ENCODE results near the gene CLDN7.

CLDN7 gene

DNA sequence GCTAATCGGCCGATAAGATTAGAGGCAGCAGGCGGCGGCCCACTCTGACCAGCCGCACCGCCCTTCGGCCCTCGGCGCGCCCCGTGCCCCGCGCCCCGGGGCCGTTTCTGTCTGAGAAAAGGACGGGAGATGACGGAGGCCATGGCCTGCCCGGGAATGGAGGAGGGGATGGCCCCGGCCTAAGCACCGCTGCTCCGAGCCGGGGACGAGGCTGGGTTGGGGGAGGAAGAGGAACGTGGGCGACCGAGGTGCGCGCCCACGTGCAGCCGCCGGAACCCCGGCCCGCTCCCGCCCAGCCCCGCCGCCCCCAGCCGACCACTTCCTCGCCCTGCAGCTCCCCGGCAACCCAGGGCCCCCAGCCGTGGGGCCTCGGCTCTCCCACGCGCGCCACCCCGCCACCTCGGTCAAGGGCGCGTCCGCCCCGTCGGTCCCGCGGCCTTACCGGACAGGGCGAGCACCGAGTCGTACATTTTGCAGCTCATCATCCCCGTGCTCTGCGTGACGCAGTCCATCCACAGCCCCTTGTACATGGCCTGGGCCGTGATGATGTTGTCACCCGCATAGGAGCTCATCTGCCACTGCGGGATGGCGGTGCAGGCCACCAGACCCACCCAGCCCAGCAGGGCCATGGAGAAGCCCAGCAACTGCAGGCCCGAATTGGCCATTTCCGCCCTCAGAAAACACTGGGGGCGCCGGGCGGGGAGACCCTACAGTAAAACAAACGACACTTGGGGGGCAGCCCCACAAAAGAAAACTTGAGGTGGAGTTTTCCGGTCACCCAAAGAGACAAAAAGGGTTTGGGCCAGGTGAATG, 693 bp downstream of the CLDN7 start:
- peak; percentile 29 for DNase-seq (ENCODE audit: low read depth)
- peak overlapping the region; percentile 57 for H3K4me3 ChIP-seq (ENCODE audit: low read depth, low read length)
- TF ChIP-seq, protein P1, sequence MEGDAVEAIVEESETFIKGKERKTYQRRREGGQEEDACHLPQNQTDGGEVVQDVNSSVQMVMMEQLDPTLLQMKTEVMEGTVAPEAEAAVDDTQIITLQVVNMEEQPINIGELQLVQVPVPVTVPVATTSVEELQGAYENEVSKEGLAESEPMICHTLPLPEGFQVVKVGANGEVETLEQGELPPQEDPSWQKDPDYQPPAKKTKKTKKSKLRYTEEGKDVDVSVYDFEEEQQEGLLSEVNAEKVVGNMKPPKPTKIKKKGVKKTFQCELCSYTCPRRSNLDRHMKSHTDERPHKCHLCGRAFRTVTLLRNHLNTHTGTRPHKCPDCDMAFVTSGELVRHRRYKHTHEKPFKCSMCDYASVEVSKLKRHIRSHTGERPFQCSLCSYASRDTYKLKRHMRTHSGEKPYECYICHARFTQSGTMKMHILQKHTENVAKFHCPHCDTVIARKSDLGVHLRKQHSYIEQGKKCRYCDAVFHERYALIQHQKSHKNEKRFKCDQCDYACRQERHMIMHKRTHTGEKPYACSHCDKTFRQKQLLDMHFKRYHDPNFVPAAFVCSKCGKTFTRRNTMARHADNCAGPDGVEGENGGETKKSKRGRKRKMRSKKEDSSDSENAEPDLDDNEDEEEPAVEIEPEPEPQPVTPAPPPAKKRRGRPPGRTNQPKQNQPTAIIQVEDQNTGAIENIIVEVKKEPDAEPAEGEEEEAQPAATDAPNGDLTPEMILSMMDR (IDR thresholded peaks at IDR 0.05; ENCODE audit: insufficient read depth, low read depth, low read length, missing control alignments): no peak

DNA sequence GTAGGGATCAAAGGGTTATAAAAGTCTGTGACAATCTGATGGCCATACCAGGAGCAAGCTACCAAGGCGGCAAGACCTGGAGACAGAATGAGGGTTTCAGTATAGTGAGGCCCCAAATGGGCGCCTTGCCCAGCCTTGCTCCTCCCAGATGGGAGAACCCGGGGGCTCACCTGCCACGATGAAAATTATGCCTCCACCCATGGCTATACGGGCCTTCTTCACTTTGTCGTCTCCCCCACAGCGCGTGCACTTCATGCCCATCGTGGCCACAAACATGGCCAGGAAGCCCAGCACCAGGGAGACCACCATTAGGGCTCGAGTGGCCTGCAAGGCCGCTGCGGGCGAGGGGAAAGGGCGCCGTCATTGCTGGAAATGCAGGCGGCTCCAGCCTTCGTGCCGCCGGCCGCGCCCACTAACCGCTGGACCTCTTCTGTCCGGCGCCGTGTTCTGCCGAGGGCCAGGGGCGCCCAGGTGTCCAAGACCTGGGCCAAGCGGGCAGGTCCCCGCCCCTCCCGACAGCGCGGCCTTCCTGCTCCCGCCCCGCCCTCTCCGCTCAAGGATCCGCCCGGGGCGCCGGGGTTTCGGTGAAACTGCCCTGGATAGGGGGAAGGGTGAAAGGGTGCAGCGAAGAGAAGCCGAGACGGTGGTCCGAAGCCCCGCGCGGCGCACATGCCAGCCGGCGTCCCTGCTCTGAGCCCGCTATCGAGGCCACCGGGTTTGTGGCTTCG, 1.5 kb downstream of the CLDN7 start:
- H3K4me3 ChIP-seq (ENCODE audit: low read depth, low read length): peak overlapping the region; percentile 57
- peak; percentile 50 for DNase-seq (ENCODE audit: low read depth)
- TF ChIP-seq, protein P1 (IDR thresholded peaks at IDR 0.05; ENCODE audit: insufficient read depth, low read depth, low read length, missing control alignments): no peak

DNA sequence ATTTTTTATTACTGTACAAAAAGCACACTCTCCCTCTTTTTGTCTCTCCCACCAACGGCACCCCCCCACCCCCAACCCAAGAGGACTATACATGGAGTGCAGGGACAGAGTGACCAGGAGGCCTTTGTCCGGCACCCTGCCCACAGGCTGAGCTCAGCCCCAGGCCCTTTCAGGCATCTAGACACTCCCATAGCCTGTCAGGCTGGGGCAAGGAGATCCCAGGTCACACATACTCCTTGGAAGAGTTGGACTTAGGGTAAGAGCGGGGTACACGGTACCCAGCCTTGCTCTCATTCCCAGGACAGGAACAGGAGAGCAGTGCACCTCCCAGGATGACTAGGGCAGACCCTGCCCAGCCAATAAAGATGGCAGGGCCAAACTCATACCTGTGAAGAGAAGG, 2.1 kb downstream of the CLDN7 start:
- TF ChIP-seq, protein P1 (IDR thresholded peaks at IDR 0.05; ENCODE audit: insufficient read depth, low read depth, low read length, missing control alignments): no peak
- DNase-seq (ENCODE audit: low read depth): no peak
- no peak overlapping the region for H3K4me3 ChIP-seq (ENCODE audit: low read depth, low read length)

DNA sequence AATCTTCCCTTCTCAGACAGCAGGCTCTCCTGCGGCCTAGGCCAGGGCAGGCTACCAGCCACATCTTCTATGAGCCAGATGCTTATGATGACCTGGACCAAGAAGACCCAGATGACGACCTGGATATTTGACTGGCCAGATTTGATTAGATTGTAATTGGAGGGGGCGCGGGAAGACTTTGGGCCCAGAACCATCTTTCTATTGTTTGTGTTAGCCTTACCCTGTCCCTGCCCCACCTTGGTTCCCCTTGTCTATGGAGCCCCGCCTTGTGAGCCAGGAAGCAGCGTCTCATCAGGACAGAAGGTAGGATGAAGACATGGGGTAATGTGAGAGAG, 2.8 kb downstream of the CLDN7 start:
- TF ChIP-seq, protein P1 (IDR thresholded peaks at IDR 0.05; ENCODE audit: insufficient read depth, low read depth, low read length, missing control alignments): no peak
- no peak for DNase-seq (ENCODE audit: low read depth)
- H3K4me3 ChIP-seq (ENCODE audit: low read depth, low read length): no peak overlapping the region

DNA sequence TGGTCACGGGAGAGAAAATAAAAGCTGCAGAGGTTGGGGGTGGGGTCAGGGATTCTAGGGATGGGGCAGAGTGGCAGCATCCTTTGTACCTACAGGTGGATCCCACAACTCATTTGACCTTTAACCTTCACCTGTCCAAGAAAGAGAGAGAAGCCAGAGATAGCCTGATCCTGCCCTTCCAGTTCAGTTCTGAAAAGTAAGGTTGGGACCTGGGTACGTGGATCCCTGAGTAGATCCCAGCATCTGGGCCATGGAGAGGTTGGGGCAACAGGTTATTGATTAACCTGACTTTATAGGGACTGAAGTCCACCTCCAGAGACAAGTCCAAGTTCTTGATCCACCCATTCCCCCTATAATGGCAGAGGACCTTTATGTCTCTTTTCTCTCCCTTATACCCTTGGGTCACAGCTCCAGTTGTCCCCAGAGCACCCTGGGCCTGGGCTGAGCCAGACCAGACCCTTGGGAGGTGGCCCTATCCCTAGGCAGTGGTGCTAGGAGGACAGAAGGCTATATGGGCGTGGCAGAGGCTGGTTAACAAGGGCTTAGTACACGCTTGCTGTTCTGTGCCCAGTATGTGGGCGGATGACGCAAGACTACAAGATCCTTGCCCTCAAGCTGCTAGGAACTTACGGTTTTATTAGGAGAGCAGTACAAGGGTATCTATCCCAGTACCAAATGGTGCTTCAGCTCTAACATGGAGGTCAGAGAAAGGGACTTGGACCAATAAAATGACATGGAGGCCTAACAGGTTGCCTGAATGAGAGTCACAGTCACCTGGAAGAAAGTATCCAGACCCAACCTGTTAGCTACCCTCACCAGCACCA, 3.3 kb downstream of the CLDN7 start:
- TF ChIP-seq, protein P1 (IDR thresholded peaks at IDR 0.05; ENCODE audit: insufficient read depth, low read depth, low read length, missing control alignments): no peak
- DNase-seq (ENCODE audit: low read depth): no peak
- no peak overlapping the region for H3K4me3 ChIP-seq (ENCODE audit: low read depth, low read length)

DNA sequence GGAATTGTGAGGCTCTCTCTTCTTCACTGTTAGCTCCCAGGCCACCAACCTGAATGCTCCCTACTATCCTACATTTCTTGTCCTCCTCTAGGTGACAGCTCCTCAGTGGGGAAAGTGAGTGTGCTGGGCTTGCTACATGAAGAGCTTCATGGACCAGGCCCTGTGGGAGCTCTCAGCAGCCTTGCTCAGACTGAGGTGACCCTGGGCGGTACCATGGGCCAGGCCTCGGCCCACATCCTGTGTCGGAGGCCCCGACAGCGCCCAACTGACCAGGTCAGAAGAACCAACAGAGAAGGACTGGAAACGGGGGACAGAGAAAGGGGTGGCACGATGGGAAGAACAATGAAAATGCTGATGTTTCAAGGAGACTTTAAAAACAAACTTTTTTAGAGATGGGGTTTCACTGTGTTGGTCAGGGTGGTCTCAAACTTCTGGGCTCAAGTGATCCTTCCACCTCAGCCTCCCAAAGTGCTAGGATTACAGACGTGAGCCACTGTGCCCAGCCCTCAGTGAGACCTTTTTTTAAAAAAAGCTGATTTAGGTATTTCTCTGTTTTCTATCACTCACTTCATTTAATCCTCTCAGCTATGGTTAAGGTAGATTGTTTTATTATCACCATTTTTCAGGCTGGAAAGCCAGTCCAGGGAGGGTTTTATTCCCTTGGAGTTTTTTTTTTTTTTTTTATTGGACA, 5.4 kb downstream of the CLDN7 start:
- TF ChIP-seq, protein P1 (IDR thresholded peaks at IDR 0.05; ENCODE audit: insufficient read depth, low read depth, low read length, missing control alignments): no peak
- H3K4me3 ChIP-seq (ENCODE audit: low read depth, low read length): no peak overlapping the region
- no peak for DNase-seq (ENCODE audit: low read depth)
